ENCODE data around the gene TMEM52.

DNA sequence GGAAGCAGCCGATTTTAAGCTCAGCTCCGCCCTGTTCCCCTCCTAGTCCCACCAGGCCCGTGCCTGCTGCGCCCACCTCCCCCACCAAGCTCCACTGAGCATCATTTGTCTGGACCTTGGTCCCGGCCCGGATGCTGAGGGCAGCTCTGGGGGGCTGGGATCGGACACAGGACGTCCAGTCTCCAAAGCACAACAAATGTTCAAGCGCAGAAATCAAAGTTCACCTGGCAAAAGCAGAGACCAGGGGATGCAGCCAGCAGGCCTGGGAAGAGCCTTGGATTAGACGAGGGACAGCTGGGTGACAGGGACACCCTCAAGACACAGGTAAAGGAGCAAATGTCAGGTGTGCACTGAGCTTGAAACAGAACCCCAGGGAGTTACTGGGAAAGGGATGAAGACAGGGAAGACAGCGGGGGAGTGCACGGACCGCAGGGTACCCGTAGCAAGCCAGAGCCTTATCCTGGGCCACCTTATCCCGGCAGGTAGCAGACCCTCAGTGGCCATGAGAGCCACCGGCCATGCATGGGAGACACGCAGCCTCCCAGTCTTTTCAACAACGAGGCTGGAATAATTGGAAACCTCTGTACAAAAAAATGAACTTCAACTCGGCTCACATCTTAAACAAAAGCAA is 22.2 kb upstream of the TMEM52 start:
- TF ChIP-seq, protein P1, sequence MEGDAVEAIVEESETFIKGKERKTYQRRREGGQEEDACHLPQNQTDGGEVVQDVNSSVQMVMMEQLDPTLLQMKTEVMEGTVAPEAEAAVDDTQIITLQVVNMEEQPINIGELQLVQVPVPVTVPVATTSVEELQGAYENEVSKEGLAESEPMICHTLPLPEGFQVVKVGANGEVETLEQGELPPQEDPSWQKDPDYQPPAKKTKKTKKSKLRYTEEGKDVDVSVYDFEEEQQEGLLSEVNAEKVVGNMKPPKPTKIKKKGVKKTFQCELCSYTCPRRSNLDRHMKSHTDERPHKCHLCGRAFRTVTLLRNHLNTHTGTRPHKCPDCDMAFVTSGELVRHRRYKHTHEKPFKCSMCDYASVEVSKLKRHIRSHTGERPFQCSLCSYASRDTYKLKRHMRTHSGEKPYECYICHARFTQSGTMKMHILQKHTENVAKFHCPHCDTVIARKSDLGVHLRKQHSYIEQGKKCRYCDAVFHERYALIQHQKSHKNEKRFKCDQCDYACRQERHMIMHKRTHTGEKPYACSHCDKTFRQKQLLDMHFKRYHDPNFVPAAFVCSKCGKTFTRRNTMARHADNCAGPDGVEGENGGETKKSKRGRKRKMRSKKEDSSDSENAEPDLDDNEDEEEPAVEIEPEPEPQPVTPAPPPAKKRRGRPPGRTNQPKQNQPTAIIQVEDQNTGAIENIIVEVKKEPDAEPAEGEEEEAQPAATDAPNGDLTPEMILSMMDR (IDR thresholded peaks at IDR 0.05): no peak
- TF ChIP-seq POLR2A (IDR thresholded peaks at IDR 0.05): no peak
